Left ventricle myocardium inferior (tissue), 1 donor: ENCODE measurements around the gene PCLO. TPM values are rescaled to one million over a fixed set of nuclear protein-coding genes. Genes with fewer than 3 reads are reported as not detected.

ENCODE experiments used
- DNase-seq: peaks from one replicate; pipeline ENCODE4 v3.0.0-alpha.2; 2020
- H3K27ac ChIP-seq: fragments of 200-600 bp; replicated peaks from 2 replicates; pipeline ENCODE4 v1.8.0; 2021
- H3K27me3 ChIP-seq: fragments of 200-600 bp; 2 replicates; pipeline ENCODE4 v1.8.0; 2021; ENCODE audit warnings: low read depth
- H3K36me3 ChIP-seq: fragments of 200-600 bp; 2 replicates; pipeline ENCODE4 v1.8.0; 2021
- H3K4me1 ChIP-seq: fragments of 200-600 bp; 2 replicates; pipeline ENCODE4 v1.8.0; 2021
- H3K4me3 ChIP-seq: fragments of 200-600 bp; 2 replicates; pipeline ENCODE4 v1.8.0; 2021; ENCODE audit warnings: mild to moderate bottlenecking, moderate library complexity
- H3K9me3 ChIP-seq: fragments of 200-600 bp; replicated peaks from 2 replicates; pipeline ENCODE4 v1.8.0; 2021
- CTCF ChIP-seq: fragments of 200-600 bp; IDR thresholded peaks from 2 replicates; pipeline ENCODE4 v1.8.0; 2021; ENCODE audit warnings: antibody characterized with exemption, mild to moderate bottlenecking, borderline replicate concordance
- intact Hi-C: fragments of 100-400 bp; cut with micrococcal nuclease; formaldehyde crosslinking; loops from one replicate; pipeline ENCODE4 v1.11.0; 2022
- total RNA-seq: library from RNA; stranded (reverse); fragmentation: NEBNext Ultra II Directional; extraction: Animal tissue kit (Norgen Biotek cat#: 25700); gene quantifications from one replicate; pipeline ENCODE4 v1.2.1, GENCODE V29; 2021
- donor health status: DM: no; HTN: yes; CAD: no; lungs with severe emphysema.

Gene PCLO
- total RNA-seq, 1 donor from 2014 or later: 4.2 TPM

GRCh38 chr7:82726038-82726800 lies 436.5 kb downstream of the PCLO start:
- no peak for DNase-seq
- no peaks in the 10 kb centered on the region for H3K4me1 ChIP-seq
- intact Hi-C loops: loop anchor here (10.0 kb wide), 1 partner anchor 1231 kb away; no protein-coding TSS in a partner anchor
- TF ChIP-seq CTCF: no peak
- no peak overlapping the region for H3K27ac ChIP-seq
- H3K36me3 ChIP-seq: no peaks in the 10 kb centered on the region
- no peak overlapping the region for H3K4me3 ChIP-seq
- H3K27me3 ChIP-seq: no peaks in the 10 kb centered on the region
- no peaks in the 10 kb centered on the region for H3K9me3 ChIP-seq

DNA sequence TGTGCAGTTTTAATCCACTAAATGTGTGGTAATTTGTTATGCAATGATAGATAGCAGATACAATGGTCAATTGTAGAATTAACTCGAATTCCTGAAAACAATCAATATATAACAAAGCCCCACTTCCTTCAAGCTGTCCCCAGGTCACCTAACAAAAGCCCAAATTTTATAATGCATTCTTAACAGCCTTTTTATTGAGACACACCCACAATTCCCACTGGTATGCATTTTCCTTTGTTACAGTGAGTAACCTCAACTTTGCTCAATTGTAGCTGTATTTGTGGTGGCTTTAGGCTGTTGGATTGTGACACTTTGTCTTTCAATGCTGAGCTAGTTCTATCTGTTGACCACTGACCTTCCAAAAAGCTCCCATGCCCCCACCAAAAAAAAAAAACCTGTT lies 439.3 kb downstream of the PCLO start:
- no peak for DNase-seq
- Histone ChIP-seq H3K27me3 (no peaks in the 10 kb centered on the region), H3K27ac (no peak overlapping the region), H3K4me1 (no peaks in the 10 kb centered on the region), H3K36me3 (no peaks in the 10 kb centered on the region), H3K4me3 (no peak overlapping the region), H3K9me3 (no peaks in the 10 kb centered on the region)
- intact Hi-C loops: loop anchor here (10.0 kb wide), 1 partner anchor 1229 kb away; no protein-coding TSS in a partner anchor
- TF ChIP-seq CTCF: no peak

DNA sequence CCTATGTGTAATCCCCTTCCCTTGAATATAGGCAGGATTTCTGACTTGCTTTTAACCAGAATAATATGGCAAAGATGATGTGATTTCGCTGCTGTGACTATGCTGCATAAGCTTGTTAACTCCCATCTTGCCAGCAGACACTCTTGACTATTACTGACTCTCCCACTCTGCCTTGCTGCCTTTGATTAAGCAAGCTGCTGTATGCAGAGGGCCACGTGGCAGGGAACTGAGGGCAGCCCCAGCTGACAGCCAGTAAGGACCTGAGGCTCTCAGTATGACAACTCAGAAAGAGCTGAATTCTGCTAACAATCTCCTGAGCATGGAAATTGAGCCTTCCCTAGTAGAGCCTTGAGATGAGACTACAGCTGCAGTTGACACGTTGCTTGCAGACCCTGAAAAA lies 439.7 kb downstream of the PCLO start:
- Histone ChIP-seq H3K9me3 (no peaks in the 10 kb centered on the region), H3K4me1 (no peaks in the 10 kb centered on the region), H3K4me3 (no peak overlapping the region), H3K27ac (no peak overlapping the region), H3K27me3 (no peaks in the 10 kb centered on the region), H3K36me3 (no peaks in the 10 kb centered on the region)
- DNase-seq: no peak
- intact Hi-C loops: loop anchor here (10.0 kb wide), 1 partner anchor 1228 kb away; no protein-coding TSS in a partner anchor
- TF ChIP-seq CTCF: no peak

DNA sequence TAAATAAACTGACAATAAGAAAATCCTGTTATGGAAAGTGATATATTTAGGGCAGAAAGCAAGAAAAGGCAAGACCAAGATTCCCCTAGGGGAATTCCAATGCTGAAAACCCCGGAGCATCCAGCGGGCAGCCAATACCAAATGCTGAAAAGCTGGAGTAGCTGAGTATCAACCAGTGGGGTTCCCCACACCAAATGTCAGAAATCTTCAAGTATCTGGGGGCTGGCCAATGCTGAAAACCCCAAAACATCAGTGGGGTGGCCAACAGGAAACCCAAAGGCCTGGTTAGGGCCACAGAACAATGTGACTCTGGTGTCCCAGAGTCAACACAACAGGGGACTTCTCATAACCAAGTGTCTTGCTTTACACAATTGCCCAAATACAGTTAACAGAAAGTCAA lies 447.3 kb downstream of the PCLO start:
- intact Hi-C loops: no loop called here
- Histone ChIP-seq H3K4me1 (no peaks in the 10 kb centered on the region), H3K4me3 (no peak overlapping the region), H3K9me3 (no peaks in the 10 kb centered on the region), H3K27ac (no peak overlapping the region), H3K36me3 (no peaks in the 10 kb centered on the region), H3K27me3 (peaks cover 1% of the 10 kb centered on the region)
- DNase-seq: no peak
- TF ChIP-seq CTCF: no peak

DNA sequence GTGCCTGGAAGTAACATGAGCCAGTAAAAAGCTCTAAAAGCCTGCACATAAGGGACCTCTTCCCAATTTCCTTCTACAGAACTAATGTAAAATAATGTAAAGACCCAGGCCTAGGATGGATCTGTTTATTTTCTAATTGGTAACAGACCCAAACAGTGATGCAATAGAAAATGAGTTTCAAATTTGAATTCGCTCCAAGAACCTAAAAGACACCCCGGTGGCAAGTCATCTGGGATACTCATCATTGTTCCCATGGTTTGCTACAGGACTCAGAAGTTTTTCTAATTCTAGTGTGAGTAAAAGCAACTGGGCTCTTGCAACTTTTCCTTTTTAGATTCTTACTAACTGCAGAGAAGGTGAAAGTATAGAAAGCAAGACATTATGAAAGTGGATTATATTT lies 447.8 kb downstream of the PCLO start:
- Histone ChIP-seq H3K27ac (no peak overlapping the region), H3K36me3 (no peaks in the 10 kb centered on the region), H3K4me1 (no peaks in the 10 kb centered on the region), H3K9me3 (no peaks in the 10 kb centered on the region), H3K27me3 (peaks cover 3% of the 10 kb centered on the region), H3K4me3 (no peak overlapping the region)
- no peak for DNase-seq
- intact Hi-C loops: no loop called here
- no peak for TF ChIP-seq CTCF
